ENCODE results near the gene ULK4. TPM values are rescaled to one million over a fixed set of nuclear protein-coding genes. Genes with fewer than 3 reads are reported as not detected.

ULK4 gene
- total and polyA plus RNA-seq, 2 of the 8 experiments (the other 6 are each of a cell fraction or from before 2014, with no cell fraction given) = 3.0 to 10.8 TPM

- H2BK5ac ChIP-seq (ENCODE audit: low read depth, low read length) = no peak overlapping the region
- CTCF ChIA-PET (ENCODE audit: partially characterized antibody) = interaction anchor here (1.0 to 2.5 kb wide), 3 partner anchors 15 to 408 kb away, joined by 3 to 18 read pairs (median 3); no protein-coding TSS in a partner anchor
- no peak overlapping the region for H3K4me2 ChIP-seq (ENCODE audit: insufficient read depth in 1 of 2, low read depth in 2 of 2, low read length in 2 of 2)
- H3K9ac ChIP-seq (replicated peaks in 1 of 4; ENCODE audit: extremely low read depth in 1 of 4, low read depth in 3 of 4, low read length in 3 of 4) = no peak overlapping the region
- H4K20me1 ChIP-seq (replicated peaks in 1 of 2; ENCODE audit: control insufficient read depth in 1 of 2, insufficient read depth in 2 of 2, low read length in 2 of 2) = no peaks in the 10 kb centered on the region
- H3K27me3 ChIP-seq (replicated peaks in 1 of 4; ENCODE audit: control insufficient read depth in 3 of 4, extremely low read depth in 1 of 4, insufficient read depth in 3 of 4, low read length in 3 of 4) = no peaks in the 10 kb centered on the region
- H3K9me3 ChIP-seq (ENCODE audit: insufficient read depth in 2 of 2, low read depth in 1 of 2, low read length in 1 of 2) = no peaks in the 10 kb centered on the region
- POLR2A ChIA-PET (ENCODE audit: partially characterized antibody) = interaction anchor here (0.7 to 1.8 kb wide), 3 partner anchors 10 to 1168 kb away, joined by 3 to 4 read pairs (median 4); no protein-coding TSS in a partner anchor
- H3K18ac ChIP-seq (ENCODE audit: extremely low read depth, low read length) = no peak overlapping the region
- DNase-seq (ENCODE audit: low read depth in 1 of 2, low spot score in 2 of 2) = no peak
- TF ChIP-seq CEBPB (IDR thresholded peaks at IDR 0.05; ENCODE audit: low read depth, low read length) = no peak
- no peak for TF ChIP-seq ATF3 (IDR thresholded peaks at IDR 0.05; ENCODE audit: insufficient read depth, low read depth, low read length)
- no peak for TF ChIP-seq SIN3A (conservative IDR thresholded peaks at IDR 0.05 in 1 of 2, IDR thresholded peaks at IDR 0.05 in 1 of 2; ENCODE audit: low read depth in 1 of 2, low read length in 2 of 2)
- TF ChIP-seq POLR2AphosphoS5 (IDR thresholded peaks at IDR 0.05; ENCODE audit: low read depth, low read length) = no peak
- H3K4ac ChIP-seq (replicated peaks; ENCODE audit: insufficient read length, low read depth, low read length) = no peak overlapping the region
- no peak overlapping the region for H2AK5ac ChIP-seq (ENCODE audit: low read depth, low read length)
- H4K91ac ChIP-seq (replicated peaks; ENCODE audit: insufficient read length, low read length) = no peak overlapping the region
- no peak overlapping the region for H3K27ac ChIP-seq (ENCODE audit: low read depth, low read length)
- no peak overlapping the region for H3K14ac ChIP-seq (ENCODE audit: insufficient read length)
- H3K79me1 ChIP-seq (ENCODE audit: low read depth, low read length) = no peaks in the 10 kb centered on the region
- H2BK15ac ChIP-seq (ENCODE audit: low read length) = no peak overlapping the region
- H3K79me2 ChIP-seq (ENCODE audit: control insufficient read depth in 1 of 2, insufficient read depth in 2 of 2, low read length in 2 of 2) = no peaks in the 10 kb centered on the region
- H4K5ac ChIP-seq (ENCODE audit: insufficient read length, low read depth, low read length) = no peak overlapping the region
- no peak overlapping the region for H2BK120ac ChIP-seq (replicated peaks; ENCODE audit: low read depth, low read length)
- no peaks in the 10 kb centered on the region for H3K36me3 ChIP-seq (ENCODE audit: control insufficient read depth in 2 of 4, insufficient read depth in 4 of 4, low read length in 3 of 4)
- H4K8ac ChIP-seq (ENCODE audit: extremely low read depth, insufficient read depth, low read length) = no peak overlapping the region
- H3K56ac ChIP-seq (replicated peaks; ENCODE audit: insufficient read length, low read depth, low read length) = no peak overlapping the region
- H2BK20ac ChIP-seq (ENCODE audit: low read length) = no peak overlapping the region
- 0 out of 2 replicates have a peak, but pooled peaks cover 2% of the 10 kb centered on the region for H3K23me2 ChIP-seq (ENCODE audit: low read depth, low read length)
- H3K23ac ChIP-seq (ENCODE audit: insufficient read length) = no peak overlapping the region
- H3K4me1 ChIP-seq (replicated peaks in 1 of 4; ENCODE audit: control insufficient read depth in 3 of 4, insufficient read depth in 4 of 4, low read length in 3 of 4) = peaks cover 3 to 5% (median 4%) of the 10 kb centered on the region in 4 experiments; a peak in 5 of 7 replicates
- FAIRE-seq = no peak
- no peak overlapping the region for H3K4me3 ChIP-seq (ENCODE audit: extremely low read depth in 1 of 4, insufficient read depth in 2 of 4, low read depth in 3 of 4, low read length in 4 of 4)
- H2BK12ac ChIP-seq (ENCODE audit: low read depth, low read length) = no peak overlapping the region
- H2AFZ ChIP-seq (ENCODE audit: low read length) = no peak overlapping the region
These were observed 250.3 kb downstream of the ULK4 start for GRCh38 chr3:41711651-41712050.

Data from H1 (cell line).